HG02870 (cell line): ENCODE results near the gene LRP6.
"Not testable (repeated sequence)": the region's sequence is repeated elsewhere in the genome, so short reads cannot be mapped to it uniquely, and the experiment has no call there.

ENCODE experiments used
- ATAC-seq: cut with Tn5 transposase; IDR thresholded peaks from one replicate; pipeline ENCODE4 v1.9.1; 2021; ENCODE audit warnings: mild to moderate bottlenecking, moderate library complexity; ENCODE audit not compliant: unreplicated experiment

LRP6 gene

DNA sequence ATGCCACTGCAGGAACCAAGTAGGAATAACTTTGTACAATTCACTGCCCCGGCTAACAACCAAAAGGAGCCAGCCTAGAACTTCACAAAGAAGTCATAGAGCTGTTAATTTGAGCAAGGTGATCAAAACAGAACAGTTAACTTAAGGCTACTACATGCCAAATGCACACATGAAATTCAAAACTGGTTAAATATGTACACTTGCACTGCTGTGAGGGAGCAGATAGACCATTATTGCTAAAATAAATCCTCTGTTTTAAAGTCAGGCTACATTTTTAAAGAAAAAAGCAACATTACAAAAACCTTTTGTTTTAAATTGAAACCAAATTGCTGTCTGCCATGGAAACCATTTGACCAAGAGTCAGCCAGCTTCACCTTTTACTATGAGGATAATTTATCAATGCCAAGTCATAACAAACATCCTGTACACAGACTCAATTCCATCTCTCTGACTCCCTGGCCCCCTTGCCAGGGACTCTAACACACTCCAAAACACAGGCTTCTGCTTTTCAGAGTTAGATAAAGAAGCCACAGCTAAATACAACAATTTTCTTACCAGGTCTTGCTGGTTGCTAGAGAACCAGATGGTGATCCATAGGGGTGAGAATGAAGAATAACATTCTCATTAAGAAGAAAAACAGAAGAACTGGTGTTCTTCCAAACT, 84.0 kb downstream of the LRP6 start:
- no peak for ATAC-seq

DNA sequence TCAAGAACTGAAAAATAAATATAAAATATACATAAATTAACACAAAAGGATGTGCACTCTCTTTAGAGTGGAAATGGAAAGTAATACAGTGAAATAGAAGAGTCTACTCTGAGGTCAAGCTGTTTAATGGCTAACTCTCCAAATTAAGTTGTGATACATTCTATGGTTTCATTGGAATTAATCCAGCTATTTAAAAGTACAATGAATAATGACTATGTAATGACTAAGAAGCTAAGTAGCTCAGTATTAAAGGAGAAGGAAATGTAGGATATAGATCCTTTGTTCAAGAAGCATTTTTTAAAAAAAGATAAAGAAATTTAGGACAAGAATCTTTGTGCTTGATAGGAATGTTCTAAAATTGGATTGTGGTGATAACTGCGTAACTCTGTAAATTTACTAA, 85.3 kb downstream of the LRP6 start:
- ATAC-seq, result no peak

DNA sequence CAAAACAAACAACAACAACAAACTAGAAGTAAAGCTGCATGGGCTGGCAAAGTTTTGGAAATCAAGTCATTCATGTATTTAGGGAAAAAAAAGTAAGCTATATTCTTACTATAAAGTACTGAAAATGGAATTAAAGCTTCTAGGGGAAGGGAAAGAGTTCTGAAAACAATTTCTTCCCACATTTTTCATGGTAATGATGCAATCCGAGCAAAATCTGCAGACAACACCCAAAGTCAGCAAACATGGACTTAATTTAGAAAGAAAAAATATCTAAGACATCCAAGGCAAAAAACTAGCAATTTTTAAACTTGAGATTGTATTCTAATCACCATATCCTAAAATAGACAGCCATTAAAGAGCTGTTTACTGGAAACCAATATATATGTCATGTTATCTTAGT, 86.3 kb downstream of the LRP6 start:
- no peak for ATAC-seq

DNA sequence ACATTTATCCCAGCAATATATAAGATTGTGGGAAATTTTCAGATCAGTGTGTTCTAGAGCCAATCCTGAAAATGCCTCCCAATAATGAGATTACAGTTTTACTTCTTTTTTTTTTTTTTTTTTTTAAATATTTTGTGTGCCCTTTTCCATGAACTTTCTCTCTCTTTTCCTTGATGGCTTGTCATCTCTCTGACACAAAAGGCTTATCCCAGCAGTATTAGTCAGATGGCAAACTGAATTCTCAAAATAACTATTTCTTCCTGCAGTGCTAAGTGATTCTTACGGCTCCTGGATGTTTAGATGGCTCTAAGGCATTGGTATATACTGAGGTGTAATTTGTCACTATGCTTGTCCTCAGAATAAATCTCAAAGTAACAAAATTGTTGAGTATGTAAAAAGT, 86.7 kb downstream of the LRP6 start:
- ATAC-seq, result no peak

DNA sequence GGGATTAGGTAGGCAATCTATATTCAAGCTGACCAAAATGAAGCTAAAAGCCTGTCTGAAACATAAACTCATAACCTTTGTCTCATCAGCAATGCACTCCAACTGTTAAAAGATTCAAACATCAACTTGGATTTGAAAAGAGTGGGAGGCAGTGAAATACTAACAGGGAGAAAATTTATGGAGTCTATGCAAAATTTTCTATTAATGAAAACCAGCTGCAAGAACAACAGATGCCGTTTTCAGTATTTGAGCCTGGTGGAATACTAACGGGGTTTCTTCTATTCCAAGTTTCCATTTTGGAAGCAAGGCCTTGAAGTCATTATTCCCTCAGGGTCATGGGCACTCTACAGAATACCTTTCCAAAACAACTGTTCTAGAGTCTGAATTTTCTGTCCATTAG, 88.3 kb downstream of the LRP6 start:
- ATAC-seq, result no peak

DNA sequence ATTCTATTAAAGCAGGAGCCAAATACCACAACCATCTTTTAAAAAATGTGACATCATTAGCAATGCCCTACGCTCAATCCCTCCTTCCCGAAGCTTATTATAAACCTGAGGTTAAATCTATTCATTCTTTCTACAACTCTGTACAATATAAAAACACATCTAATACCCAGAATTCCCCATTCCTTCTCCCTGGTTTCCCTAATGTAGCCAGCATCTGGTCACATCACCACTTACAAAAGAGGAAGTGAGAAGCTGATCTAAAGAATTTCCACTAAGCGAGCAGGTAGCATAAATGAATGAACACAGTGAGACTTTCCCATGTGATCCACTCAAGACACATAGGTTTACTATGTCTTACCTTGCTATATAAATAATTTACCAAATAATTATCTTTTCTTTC, 90.4 kb downstream of the LRP6 start:
- ATAC-seq, result no peak

DNA sequence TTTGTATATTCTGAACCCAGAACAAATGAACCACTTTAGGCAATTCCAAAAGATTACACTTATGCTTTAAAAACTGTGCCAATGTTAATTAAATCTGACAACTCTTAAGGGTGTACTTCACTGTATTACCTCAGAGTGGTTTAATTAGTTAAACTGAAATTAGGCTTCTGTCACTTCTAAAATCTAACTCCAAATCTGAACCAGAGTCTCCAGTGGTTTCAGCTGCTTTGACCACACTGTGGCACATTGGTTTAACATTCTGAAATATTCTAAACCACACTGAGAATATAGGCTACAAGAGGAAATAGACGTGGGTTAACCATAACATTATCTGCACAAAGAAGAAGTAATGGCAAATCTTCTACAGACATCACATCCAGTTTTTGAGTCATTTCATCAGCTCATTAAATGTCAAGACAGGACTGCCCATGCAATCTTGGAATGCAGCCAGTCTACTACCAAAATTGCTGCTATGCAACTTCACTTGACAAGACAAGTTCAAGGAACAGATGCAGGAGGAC, 94.8 kb downstream of the LRP6 start:
- peak; percentile 78 for ATAC-seq

DNA sequence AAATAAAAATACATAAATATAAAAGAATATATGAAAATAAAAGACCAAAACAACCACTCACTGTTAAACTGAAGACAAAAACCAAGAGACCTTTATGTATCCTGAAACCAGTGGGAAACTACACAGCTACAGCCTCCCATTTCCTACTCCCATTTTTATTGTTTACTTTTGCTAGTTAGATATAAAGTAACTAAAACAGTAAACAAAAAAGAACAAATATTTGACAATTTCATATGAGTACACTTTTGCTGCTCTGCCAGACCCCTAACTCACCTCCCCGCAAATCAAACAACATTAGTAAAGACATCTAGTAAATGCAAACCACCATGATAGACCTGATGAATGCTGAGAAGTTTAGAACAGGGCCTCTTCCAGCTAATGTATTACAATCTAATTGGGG, 99.0 kb downstream of the LRP6 start:
- ATAC-seq, result no peak

DNA sequence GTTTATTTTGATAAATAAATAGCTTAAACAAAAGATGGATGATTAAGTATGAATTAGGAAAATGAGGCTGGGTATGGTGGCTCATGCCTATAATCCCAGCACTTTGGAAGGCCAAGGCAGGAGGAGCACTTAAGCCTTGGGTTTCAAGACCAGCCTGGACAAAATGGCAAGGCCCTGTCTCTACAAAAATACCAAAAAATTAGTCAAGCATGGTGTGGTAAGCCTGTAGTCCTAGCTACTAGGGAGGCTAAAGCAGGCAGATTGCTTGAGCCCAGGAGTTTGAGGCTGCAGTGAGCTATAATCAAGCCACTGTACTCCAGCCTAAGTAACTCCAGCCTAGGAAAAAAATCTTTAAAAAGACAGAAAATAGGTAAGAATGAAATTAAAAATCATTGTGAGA, 100.1 kb downstream of the LRP6 start:
- ATAC-seq, result no peak

DNA sequence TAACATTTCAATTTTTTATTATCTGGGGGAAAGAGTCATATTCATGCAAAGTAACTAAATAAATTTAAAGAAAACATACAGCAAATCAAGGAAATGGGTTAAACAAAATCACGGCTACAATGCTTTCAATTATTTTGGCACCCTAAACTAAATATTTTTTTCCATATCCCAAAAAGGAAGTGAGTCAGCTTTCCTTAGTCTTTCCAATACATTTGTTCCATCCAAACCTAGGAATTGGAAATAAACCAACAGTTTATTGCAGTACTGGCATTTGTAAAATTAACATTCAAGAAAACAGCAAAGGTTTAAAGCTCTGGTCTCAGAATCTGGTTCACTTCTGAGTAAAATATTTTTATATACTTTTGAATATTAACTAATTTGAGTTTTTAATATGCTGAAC, 106.9 kb downstream of the LRP6 start:
- ATAC-seq, result no peak

DNA sequence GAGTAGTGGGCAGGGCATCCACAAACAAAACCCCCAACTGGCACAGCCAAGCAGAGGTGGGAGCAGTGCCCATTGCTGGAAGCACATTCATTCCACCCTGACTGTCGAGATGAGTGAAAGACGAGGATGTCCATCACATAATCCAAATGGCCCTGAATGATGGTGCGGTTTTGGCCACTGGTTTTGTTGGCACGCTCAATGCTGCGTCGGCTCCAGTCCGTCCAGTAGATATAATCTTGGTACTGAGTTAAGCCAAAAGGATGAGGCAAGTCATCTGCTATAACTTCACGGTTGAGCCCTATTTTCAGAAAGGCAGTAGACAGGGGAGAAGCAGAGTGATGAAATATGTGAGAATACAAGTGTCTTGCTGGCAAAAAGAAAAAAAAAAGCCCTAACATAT, 108.0 kb downstream of the LRP6 start:
- no peak for ATAC-seq

DNA sequence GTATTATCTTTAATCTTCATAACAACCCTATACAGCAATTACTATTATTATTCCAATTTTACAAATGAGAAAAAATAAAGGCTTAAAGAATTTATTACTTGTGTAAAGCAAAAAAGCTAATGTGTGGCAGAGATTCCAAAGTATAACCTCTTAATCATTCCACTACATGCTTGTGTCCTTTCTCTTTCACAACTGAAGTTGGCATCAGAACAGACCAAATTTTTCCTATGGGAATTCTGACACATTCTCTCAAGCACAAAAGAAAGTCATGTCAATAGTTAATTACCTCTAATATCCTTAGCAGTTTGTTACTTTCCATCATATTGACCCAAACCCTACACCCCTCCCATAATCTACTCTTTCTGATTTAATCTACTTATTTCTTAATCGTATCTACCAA, 109.4 kb downstream of the LRP6 start:
- ATAC-seq, result no peak

DNA sequence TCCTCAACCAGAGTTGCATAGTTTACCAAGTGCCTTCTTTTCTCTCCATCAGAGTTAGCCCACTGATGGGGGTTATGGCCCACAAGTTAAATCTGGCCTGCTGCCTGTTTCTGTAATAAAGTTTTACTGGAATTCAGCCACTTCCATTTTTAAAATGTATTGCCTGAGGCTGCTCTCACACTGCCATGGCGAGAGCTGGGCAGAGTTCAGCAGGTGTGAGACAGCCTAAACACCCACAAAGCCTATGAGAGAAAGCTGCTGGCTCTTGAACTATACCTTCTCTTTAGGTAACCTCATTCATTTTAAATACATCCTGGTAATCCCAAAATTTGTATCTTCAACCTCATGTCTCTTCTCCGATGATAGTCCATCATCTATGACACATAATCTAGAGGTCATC, 110.0 kb downstream of the LRP6 start:
- ATAC-seq, result no peak

DNA sequence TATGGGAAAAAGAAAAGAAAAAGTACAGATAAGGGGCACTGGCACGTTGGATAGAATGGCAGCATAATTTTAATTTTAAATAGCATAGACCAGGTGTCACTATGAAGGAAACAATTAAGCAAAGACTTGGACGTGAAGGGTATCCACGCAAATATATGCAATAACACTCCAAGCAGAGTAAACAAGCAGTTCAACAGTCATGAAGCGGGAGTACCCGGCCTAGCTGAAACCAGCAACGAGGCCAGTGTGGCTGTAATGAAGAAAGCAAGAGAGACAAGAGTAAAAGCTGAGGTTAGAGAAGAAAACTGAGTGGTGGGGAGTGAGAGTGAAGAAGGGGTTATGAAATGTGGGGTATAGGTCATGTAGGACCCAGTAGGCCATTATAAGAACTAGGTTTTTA, 110.7 kb downstream of the LRP6 start:
- no peak for ATAC-seq

DNA sequence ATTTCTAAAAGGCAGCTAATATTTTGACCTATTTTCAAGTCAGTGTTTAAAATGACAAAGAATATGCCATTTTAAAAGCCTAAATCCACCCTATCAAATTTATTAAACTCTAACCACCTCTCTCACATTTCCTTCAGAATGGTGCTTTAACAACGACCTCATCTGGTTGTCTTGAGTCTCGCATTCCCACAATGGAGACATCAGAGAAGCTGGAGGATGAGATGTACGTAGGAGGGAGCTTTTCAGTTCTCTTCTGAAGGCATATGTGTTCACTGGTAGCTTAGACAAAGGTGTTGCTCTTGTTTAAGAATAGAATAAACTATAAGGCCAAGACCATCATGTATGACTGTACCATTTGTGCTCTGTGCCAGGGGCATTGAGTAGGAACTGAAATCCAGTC, 113.2 kb downstream of the LRP6 start:
- ATAC-seq, result no peak

DNA sequence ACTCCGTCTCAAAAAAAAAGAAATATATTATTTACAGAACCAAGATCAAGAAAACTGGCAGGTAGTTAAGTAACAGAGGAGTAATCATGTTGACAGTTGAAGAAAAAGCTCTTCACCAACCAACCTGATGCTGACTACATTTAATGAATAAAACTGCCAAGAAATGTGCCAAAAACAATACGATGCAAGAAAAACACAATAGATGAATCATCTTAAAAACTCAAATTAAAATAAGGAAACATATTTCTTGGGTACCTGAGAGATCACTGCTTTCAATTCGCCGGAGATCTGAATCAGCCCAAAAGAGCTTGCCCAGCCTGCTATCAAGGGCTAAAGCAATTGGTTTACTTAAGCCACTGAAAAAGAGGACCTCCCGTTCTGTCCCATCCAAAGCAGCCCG, 119.7 kb downstream of the LRP6 start:
- ATAC-seq, result no peak

DNA sequence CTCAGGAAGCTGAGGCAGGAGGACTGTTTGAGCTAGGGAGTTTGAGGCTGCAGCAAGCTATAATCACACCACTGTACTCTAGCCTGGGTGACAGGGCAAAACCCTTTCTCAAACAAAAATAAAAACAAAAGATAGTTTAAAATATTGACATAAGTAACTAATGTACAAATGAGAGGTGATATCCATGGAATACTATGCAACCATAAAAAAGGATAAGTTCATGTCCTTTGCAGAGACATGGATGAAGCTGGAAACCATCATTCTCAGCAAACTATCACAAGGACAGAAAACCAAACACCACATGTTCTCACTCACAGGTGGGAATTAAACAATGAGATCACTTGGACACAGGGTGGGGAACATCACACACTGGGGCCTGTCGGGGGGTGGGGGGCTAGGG, 122.3 kb downstream of the LRP6 start:
- not testable (repeated sequence) for ATAC-seq

DNA sequence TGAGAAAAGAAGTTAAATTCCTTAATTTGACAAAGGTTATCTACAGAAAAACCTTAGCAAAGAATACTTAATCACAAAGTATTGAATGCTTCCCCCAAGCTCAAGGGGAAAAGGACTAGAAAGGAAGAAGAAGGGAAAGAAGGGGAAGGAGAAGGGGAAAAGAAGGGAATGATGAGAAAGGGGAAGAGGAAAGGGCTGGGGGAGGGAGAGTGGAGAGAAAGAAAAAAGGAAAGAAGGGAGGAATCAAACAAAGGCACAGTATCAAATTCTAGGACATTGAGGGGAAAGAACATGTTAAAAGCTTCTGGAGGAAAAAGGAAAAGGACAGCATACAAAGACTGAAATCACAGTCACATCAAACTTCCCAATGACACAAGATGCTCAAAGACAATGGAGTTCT, 125.8 kb downstream of the LRP6 start:
- no peak for ATAC-seq

DNA sequence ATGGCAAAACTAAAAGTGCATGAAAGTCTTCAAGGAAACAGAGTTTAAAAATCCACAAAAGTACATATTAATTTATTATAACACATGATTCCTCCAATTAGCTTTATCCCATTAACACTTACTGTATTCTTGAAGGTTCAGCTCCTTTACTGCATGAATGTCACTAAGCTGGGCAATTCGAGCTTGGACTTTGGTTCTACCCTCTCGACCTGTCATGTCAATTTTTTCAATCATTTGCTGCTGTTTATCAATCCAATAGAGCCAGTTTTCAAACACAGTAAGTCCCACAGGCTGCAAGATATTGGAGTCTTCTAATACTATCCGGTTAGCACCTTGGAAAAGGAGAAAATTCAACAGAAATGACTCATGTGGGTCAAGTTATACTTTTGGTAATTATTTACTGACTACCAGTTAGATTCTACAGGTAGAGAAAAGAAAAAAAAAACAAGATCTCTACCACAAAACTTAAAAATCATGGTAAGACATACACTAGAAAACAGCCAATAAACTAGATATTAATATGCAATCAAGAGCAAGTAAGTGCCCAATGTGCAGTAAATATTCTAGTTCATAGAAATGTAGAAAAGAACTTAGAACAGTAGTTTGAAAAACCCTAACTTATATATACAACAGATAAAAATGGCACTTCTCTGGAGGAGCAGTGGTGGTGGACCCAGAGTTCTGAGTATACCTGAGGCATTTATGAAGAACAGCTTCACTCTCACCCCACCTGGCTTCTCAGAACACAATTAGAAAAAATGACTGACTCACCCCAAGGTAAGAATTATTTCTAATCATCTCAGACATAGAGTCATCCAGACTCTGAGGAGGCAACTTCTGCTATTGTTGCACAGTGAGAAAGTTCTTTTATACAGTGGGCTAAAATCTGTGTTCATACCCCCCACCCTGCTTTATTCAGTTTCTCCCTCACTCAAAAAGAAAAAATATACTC, 128.4 kb downstream of the LRP6 start:
- no peak for ATAC-seq

DNA sequence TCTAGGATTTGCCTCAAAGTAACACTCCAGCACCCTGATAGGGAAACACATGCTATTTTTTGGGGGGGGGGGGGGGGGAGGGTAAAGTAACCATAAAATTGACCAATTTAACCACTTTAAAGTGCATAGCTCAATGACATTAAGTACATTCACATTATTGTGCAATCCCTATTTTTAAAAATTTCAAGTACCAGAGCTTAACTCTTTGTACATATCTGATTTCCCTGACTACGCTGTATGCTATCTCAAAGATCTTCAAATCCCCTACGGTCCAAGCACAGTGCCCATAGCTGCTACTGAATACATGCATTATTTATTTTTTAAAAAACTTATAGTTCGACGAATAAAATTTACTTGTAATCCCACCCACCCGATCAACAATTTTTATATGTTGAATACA, 133.1 kb downstream of the LRP6 start:
- no peak for ATAC-seq

DNA sequence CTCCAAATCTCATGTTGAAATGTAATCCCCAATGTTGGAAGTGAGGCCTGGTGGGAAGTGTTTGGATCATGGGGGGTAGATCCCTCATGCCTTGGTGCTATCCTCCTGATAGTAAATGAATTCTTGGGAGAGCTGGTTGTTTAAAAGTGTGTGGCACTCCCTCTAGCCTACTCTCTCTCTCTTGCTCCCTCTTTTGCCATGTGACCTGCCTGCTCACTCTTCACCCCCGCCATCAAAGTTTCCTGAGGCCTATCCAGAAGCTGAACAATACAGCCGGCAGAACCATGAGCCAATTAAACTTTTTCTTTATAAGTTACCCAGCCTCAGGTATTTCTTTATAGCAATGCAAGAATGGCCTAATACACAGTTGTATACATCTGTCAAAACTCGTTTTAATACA, 133.6 kb downstream of the LRP6 start:
- no peak for ATAC-seq

DNA sequence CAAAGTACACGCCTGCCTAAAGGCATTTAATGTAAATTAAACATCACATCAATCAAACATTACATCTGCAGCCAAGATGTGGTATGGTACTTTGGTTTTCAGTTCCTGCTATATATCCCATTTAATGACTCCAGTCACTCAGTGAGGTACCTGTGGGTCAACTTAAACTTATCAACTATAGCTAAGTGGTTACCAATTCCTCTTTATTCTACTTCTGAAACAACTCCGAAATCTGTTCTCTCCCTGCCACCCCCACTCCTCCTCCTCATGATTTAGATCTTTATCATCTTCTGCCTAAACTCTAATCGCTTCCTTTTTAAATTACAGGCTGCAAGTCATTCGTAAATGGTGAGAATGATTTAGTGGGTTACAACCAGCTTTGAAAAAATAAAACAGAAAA, 138.2 kb downstream of the LRP6 start:
- no peak for ATAC-seq
